SK-N-SH (cell line): ENCODE measurements around the gene DNAJB9.

Experiments used
- CTCF ChIP-seq: fragments of 200-600 bp; sonication (generic); IDR thresholded peaks from 2 replicates; pipeline ENCODE4 v1.6.1; 2017; ENCODE audit warnings: antibody characterized with exemption, mild to moderate bottlenecking, moderate library complexity
- FOXM1 ChIP-seq: IDR thresholded peaks from 2 replicates; pipeline ENCODE4 v1.4.0; 2012; ENCODE audit warnings: low read depth, mild to moderate bottlenecking
- SIN3A ChIP-seq: IDR thresholded peaks from 2 replicates; pipeline ENCODE4 v1.6.1; 2012; ENCODE audit warnings: low read depth, mild to moderate bottlenecking, low read length, moderate library complexity, borderline replicate concordance
- TAF1 ChIP-seq: IDR thresholded peaks from 2 replicates; pipeline ENCODE4 v1.6.1; 2012; ENCODE audit warnings: low read depth, mild to moderate bottlenecking, low read length, moderate library complexity, borderline replicate concordance
- USF2 ChIP-seq: fragments of 150-350 bp; IDR thresholded peaks from 2 replicates; pipeline ENCODE4 v1.6.1; 2017; ENCODE audit warnings: antibody characterized with exemption, low read length, low read depth, borderline replicate concordance

DNA sequence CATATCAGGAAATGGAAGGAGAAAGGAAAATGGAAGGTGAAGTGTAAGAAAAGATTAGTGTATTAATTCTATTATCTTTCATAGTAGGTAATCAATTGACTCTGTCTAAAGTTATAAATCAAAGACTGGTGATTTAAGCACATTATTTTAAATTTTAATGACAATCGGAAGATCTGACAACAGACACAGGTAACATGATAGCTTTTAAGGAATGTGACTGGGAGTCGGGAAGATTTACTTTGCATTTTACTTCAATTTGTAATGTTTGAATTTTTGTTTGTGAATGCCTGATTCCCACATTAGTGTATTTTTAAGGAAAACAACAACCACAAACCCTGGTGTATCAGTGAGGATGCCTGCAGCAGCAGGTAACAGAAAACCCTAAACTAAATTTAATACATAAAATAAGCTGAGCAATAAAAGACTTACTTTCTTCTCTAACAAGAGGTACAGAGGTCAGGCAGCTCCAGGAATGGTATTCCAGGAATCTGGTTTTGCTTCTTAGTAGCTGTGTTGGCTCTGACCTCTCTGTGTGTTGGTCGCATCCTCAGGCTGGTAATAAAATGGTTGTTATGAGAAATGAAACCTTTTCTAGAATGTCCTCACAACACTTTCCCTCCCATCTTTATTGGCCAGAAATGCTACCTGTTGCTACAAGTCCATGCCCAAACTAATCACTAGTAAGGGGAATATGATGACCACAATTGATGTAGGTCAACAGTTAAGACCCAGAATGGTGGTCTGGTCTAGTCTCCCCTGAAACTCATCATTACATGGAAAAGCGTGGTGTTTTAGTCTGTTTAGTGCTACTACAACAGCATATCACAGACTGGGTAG lies 12.2 kb downstream of the DNAJB9 start:
- no peak for TF ChIP-seq CTCF
- TF ChIP-seq TAF1 = no peak
- no peak for TF ChIP-seq SIN3A
- TF ChIP-seq USF2 = no peak
- TF ChIP-seq FOXM1 = no peak
